NCI-H774 (cell line): ENCODE measurements around the gene HIRIP3.
"Not testable (repeated sequence)": the region's sequence is repeated elsewhere in the genome, so short reads cannot be mapped to it uniquely, and the experiment has no call there.

ENCODE experiments used
- DNase-seq: peaks from one replicate; lab custom pipeline; 2025; lab: John Stamatoyannopoulos, UW

Gene HIRIP3

GRCh38 chr16:29959821-29960220 lies 35.6 kb downstream of the HIRIP3 start:
- DNase-seq, result not testable (repeated sequence)

- DNase-seq, result no peak
These were observed 36.1 kb downstream of the HIRIP3 start for GRCh38 chr16:29959293-29959692.

GRCh38 chr16:29958756-29959155 lies 36.7 kb downstream of the HIRIP3 start:
- no peak for DNase-seq

GRCh38 chr16:29951625-29952365 lies 43.6 kb downstream of the HIRIP3 start:
- DNase-seq, result no peak

GRCh38 chr16:29950806-29951461 lies 44.5 kb downstream of the HIRIP3 start:
- no peak for DNase-seq

GRCh38 chr16:29947897-29948296 lies 47.5 kb downstream of the HIRIP3 start:
- DNase-seq, result no peak

- DNase-seq, result no peak
These were observed 51.3 kb downstream of the HIRIP3 start for GRCh38 chr16:29943846-29944799.
